Measurements from ENCODE around the gene MTG2. TPM values are rescaled to one million over a fixed set of nuclear protein-coding genes. Genes with fewer than 3 reads are reported as not detected.
A peak's percentile ranks its signal among the peaks of the same experiment; 100 is the strongest.

Gene MTG2
- total and polyA plus RNA-seq, 2 of the 13 experiments (the other 11 are each of a cell fraction or from before 2014, with no cell fraction given), result 20.4 to 37.8 TPM

- peak; percentile 91 for TF ChIP-seq TFE3 (CRISPR knock-in tag; IDR thresholded peaks at IDR 0.05)
- peak; percentile 20; the same call in 1 of the 2 replicates for TF ChIP-seq MEIS2 (CRISPR knock-in tag; IDR thresholded peaks at IDR 0.05)
- no peak for TF ChIP-seq ESRRA (CRISPR knock-in tag; IDR thresholded peaks at IDR 0.05; ENCODE audit: low read depth)
- peak; percentile 21; the same call in 1 of the 2 replicates for TF ChIP-seq ZBTB25 (CRISPR knock-in tag; IDR thresholded peaks at IDR 0.05)
- peak; percentile 56 for TF ChIP-seq ELF1 (CRISPR knock-in tag; IDR thresholded peaks at IDR 0.05)
- TF ChIP-seq ZBTB3 (CRISPR knock-in tag; IDR thresholded peaks at IDR 0.05; ENCODE audit: borderline replicate concordance, low read depth), result peak; percentile 34; the same call in 1 of the 2 replicates
- TF ChIP-seq, protein P1, sequence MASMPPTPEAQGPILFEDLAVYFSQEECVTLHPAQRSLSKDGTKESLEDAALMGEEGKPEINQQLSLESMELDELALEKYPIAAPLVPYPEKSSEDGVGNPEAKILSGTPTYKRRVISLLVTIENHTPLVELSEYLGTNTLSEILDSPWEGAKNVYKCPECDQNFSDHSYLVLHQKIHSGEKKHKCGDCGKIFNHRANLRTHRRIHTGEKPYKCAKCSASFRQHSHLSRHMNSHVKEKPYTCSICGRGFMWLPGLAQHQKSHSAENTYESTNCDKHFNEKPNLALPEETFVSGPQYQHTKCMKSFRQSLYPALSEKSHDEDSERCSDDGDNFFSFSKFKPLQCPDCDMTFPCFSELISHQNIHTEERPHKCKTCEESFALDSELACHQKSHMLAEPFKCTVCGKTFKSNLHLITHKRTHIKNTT (CRISPR knock-in tag; IDR thresholded peaks at IDR 0.05), result no peak
- TF ChIP-seq RNF2 (conservative IDR thresholded peaks at IDR 0.05; ENCODE audit: low read depth), result 0 out of 2 replicates have a peak, but pooled peaks have one; percentile 54
- no peak for TF ChIP-seq ZNF678 (CRISPR knock-in tag; IDR thresholded peaks at IDR 0.05)
- no peak; the same call in 1 of the 2 replicates for TF ChIP-seq ZNF567 (CRISPR knock-in tag; IDR thresholded peaks at IDR 0.05; ENCODE audit: borderline replicate concordance)
- peak; percentile 69 for TF ChIP-seq TAF15 (IDR thresholded peaks at IDR 0.05; ENCODE audit: low read depth, low read length, poor library complexity, severe bottlenecking)
- no peak for TF ChIP-seq MZF1 (CRISPR knock-in tag; IDR thresholded peaks at IDR 0.05; ENCODE audit: borderline replicate concordance)
- no peak for TF ChIP-seq ZNF570 (CRISPR knock-in tag; IDR thresholded peaks at IDR 0.05; ENCODE audit: borderline replicate concordance)
- TF ChIP-seq CENPX (CRISPR knock-in tag; IDR thresholded peaks at IDR 0.05), result no peak
- TF ChIP-seq NBN (conservative IDR thresholded peaks at IDR 0.05), result no peak
- TF ChIP-seq KLF9 (CRISPR knock-in tag; IDR thresholded peaks at IDR 0.05; ENCODE audit: low read depth), result 0 out of 2 replicates have a peak, but pooled peaks have one; percentile 71
- TF ChIP-seq ZNF713 (CRISPR knock-in tag; IDR thresholded peaks at IDR 0.05), result no peak
- TF ChIP-seq, protein P2, sequence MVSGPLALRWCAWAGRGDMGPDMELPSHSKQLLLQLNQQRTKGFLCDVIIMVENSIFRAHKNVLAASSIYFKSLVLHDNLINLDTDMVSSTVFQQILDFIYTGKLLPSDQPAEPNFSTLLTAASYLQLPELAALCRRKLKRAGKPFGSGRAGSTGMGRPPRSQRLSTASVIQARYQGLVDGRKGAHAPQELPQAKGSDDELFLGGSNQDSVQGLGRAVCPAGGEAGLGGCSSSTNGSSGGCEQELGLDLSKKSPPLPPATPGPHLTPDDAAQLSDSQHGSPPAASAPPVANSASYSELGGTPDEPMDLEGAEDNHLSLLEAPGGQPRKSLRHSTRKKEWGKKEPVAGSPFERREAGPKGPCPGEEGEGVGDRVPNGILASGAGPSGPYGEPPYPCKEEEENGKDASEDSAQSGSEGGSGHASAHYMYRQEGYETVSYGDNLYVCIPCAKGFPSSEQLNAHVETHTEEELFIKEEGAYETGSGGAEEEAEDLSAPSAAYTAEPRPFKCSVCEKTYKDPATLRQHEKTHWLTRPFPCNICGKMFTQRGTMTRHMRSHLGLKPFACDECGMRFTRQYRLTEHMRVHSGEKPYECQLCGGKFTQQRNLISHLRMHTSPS (CRISPR knock-in tag; IDR thresholded peaks at IDR 0.05; ENCODE audit: low read depth), result no peak
- no peak; a peak in 1 of 4 replicates for TF ChIP-seq MAFK (conservative IDR thresholded peaks at IDR 0.05 in 1 of 2, IDR thresholded peaks at IDR 0.05 in 1 of 2; ENCODE audit: low read length in 2 of 2)
- TF ChIP-seq HNRNPK (IDR thresholded peaks at IDR 0.05; ENCODE audit: low read depth, low read length, poor library complexity, severe bottlenecking), result no peak
- no peak for TF ChIP-seq ZNF563 (CRISPR knock-in tag; IDR thresholded peaks at IDR 0.05)
- peak; percentile 92 for TF ChIP-seq ZFX (CRISPR knock-in tag; IDR thresholded peaks at IDR 0.05; ENCODE audit: low read depth)
- TF ChIP-seq DNMT3B (CRISPR knock-in tag; conservative IDR thresholded peaks at IDR 0.05), result no peak
Measured at GRCh38 chr20:62237801-62238568, 55.2 kb downstream of the MTG2 start, which contains the start of gene OSBPL2 (continued).

All from HepG2 (cell line).